GM12878 (cell line): ENCODE measurements around the gene CCIN. TPM values are rescaled to one million over a fixed set of nuclear protein-coding genes. Genes with fewer than 3 reads are reported as not detected.
"Not testable (repeated sequence)": the region's sequence is repeated elsewhere in the genome, so short reads cannot be mapped to it uniquely, and the experiment has no call there.

Experiments
- ATAC-seq: fragments of 200-7000 bp; cut with Tn5 transposase; 3 replicates; pipeline ENCODE4 v1.9.1; 2020; ENCODE audit warnings: mild to moderate bottlenecking, moderate library complexity
- BruUV-seq: library from RNA; stranded (reverse); fragments of 400-500 nt; replicated peaks from 2 replicates; lab custom pipeline; 2021; lab: Mats Ljungman, UMichigan
- CTCF ChIA-PET: fragments of 300-600 bp; sonication (Branson Sonifier 250); formaldehyde crosslinking; extraction: SDS; loops from one replicate; lab custom pipeline; 2021; ENCODE audit warnings: inconsistent platforms; lab: Yijun Ruan, JAX
- POLR2A ChIA-PET: fragments of 350-600 bp; formaldehyde crosslinking; extraction: SDS; loops from one replicate; lab custom pipeline; 2021; ENCODE audit warnings: inconsistent platforms; lab: Charles Lee
- RAD21 ChIA-PET: fragments of 300-600 bp; sonication (Branson Sonifier 250); formaldehyde crosslinking; loops from one replicate; lab custom pipeline; 2023; ENCODE audit warnings: antibody characterized with exemption; ENCODE audit not compliant: unreplicated experiment; lab: Charles Lee
- SMC1A ChIA-PET: fragments of 300-600 bp; sonication (Branson Sonifier 250); formaldehyde crosslinking; loops from one replicate; lab custom pipeline; 2023; ENCODE audit not compliant: unreplicated experiment, uncharacterized antibody; lab: Charles Lee
- DNase-seq: peaks from one replicate; pipeline ENCODE4 v3.0.0-alpha.2; 2011; ENCODE audit warnings: low read depth, low spot score
- FAIRE-seq: peaks from 3 replicates; lab custom pipeline; 2011; peaks lifted over from hg19 to GRCh38; lab: Jason Lieb, UNC
- H2AFZ ChIP-seq: 2 replicates; pipeline ENCODE4 v1.6.0; 2011; ENCODE audit warnings: low read depth, low read length, control low read depth; ENCODE audit not compliant: control insufficient read depth
- H3K27ac ChIP-seq: 2 replicates; pipeline ENCODE4 v1.5.1; 2011; ENCODE audit warnings: control low read depth; ENCODE audit not compliant: control insufficient read depth, insufficient read depth
- H3K27me3 ChIP-seq, 2 experiments: replicated peaks in 1 of 2; 2 replicates each; pipeline versions ENCODE4 v1.6.0 to v1.6.1; 2011; ENCODE audit warnings: low read length in 1 of 2; ENCODE audit not compliant: control insufficient read depth in 2 of 2, insufficient read depth in 2 of 2
- H3K36me3 ChIP-seq, 2 experiments: 2 replicates each; pipeline ENCODE4 v1.5.1; 2011; ENCODE audit warnings: low read length in 1 of 2; ENCODE audit not compliant: control insufficient read depth in 2 of 2, insufficient read depth in 2 of 2
- H3K4me1 ChIP-seq: 2 replicates; pipeline ENCODE4 v1.6.1; 2011; ENCODE audit warnings: mild to moderate bottlenecking, low read length, moderate library complexity, mixed read lengths; ENCODE audit not compliant: control insufficient read depth, insufficient read depth
- H3K4me2 ChIP-seq: 2 replicates; pipeline ENCODE4 v1.6.0; 2011; ENCODE audit warnings: control low read depth; ENCODE audit not compliant: control insufficient read depth, insufficient read depth
- H3K4me3 ChIP-seq: fragments of 200-600 bp; sonication (generic); 2 replicates; pipeline ENCODE4 v1.5.1; 2016
- H3K79me2 ChIP-seq: 2 replicates; pipeline ENCODE4 v1.6.0; 2011; ENCODE audit warnings: low read length; ENCODE audit not compliant: control insufficient read depth, insufficient read depth
- H3K9ac ChIP-seq: 2 replicates; pipeline ENCODE4 v1.8.0; 2011; ENCODE audit warnings: low read length, control low read depth, mixed read lengths; ENCODE audit not compliant: control insufficient read depth, insufficient read depth
- H3K9me3 ChIP-seq: replicated peaks from 3 replicates; pipeline ENCODE4 v1.5.1; 2011; ENCODE audit warnings: mild to moderate bottlenecking, low read length; ENCODE audit not compliant: control insufficient read depth, insufficient read depth
- H4K20me1 ChIP-seq: 2 replicates; pipeline ENCODE4 v1.6.0; 2011; ENCODE audit not compliant: control insufficient read depth, insufficient read depth
- BCL11A ChIP-seq: IDR thresholded peaks from 2 replicates; pipeline ENCODE4 v1.6.1; 2011; ENCODE audit warnings: low read depth, low read length
- FOS ChIP-seq: IDR thresholded peaks from 3 replicates; pipeline ENCODE4 v1.6.1; 2011; ENCODE audit warnings: borderline replicate concordance; ENCODE audit not compliant: insufficient read length; ENCODE audit errors: extremely low read depth
- ZNF217 ChIP-seq: fragments of 450-650 bp; IDR thresholded peaks from 2 replicates; pipeline ENCODE4 v1.6.1; 2017; ENCODE audit warnings: antibody characterized with exemption, mild to moderate bottlenecking
- WGBS: methylation state at CpG from one replicate; pipeline ENCODE4 v1.1.6; 2016; ENCODE audit warnings: low lambda C conversion rate; ENCODE audit not compliant: insufficient replicate concordance, insufficient coverage; ENCODE audit errors: missing lambda C conversion rate; 5-methylcytosine and 5-hydroxymethylcytosine counted together
- in situ Hi-C: fragments of 300-500 bp; cut with MboI; formaldehyde crosslinking; loops from 9 replicates; pipeline ENCODE4 v1.14.3; 2018; ENCODE audit warnings: mixed read lengths
- intact Hi-C: fragments of 100-400 bp; cut with micrococcal nuclease; formaldehyde crosslinking; loops from one replicate; pipeline ENCODE4 v1.14.2; 2022; ENCODE audit not compliant: unreplicated experiment
- polyA plus RNA-seq, 11 experiments: library from polyadenylated mRNA; depleted of rRNA in 4 of 11; unstranded in 6 of 11; stranded (reverse) in 5 of 11; fragments of >200 nt; fragmentation: Nextera tagmentation in 4 of 11; fragmentation: Illumina TruSeq in 1 of 11; extraction: Ambion mirVana in 4 of 11; extraction: Trizol in 1 of 11; gene quantifications; 1 replicate in 1 of 11; 2 replicates in 10 of 11; pipeline versions ENCODE4 v1.2.1 to v1.2.3, GENCODE V29; 2011 to 2016; ENCODE audit warnings: inconsistent platforms in 2 of 11, missing spikeins in 2 of 11, low read depth in 1 of 11
- total RNA-seq, 4 experiments: library from RNA; depleted of rRNA in 3 of 4; stranded (reverse); fragments of >200 nt in 3 of 4; fragmentation: Illumina TruSeq in 1 of 4; extraction: Trizol in 1 of 4; gene quantifications; 2 replicates each; pipeline versions ENCODE4 v1.2.1 to v1.2.3, GENCODE V29; 2013 to 2021
- TF ChIP-seq, protein P1 (sequence below): IDR thresholded peaks from 2 replicates; pipeline ENCODE4 v1.6.1; 2012; ENCODE audit warnings: low read length, inconsistent platforms
- TF ChIP-seq, protein P2 (sequence below): IDR thresholded peaks from 2 replicates; pipeline ENCODE4 v1.6.1; 2011; ENCODE audit warnings: mild to moderate bottlenecking, low read depth, low read length, moderate library complexity; ENCODE audit not compliant: insufficient replicate concordance

CCIN gene
- total and polyA plus RNA-seq, 10 of the 15 experiments (the other 5 are each of a cell fraction or from before 2014, with no cell fraction given): not detected

DNA sequence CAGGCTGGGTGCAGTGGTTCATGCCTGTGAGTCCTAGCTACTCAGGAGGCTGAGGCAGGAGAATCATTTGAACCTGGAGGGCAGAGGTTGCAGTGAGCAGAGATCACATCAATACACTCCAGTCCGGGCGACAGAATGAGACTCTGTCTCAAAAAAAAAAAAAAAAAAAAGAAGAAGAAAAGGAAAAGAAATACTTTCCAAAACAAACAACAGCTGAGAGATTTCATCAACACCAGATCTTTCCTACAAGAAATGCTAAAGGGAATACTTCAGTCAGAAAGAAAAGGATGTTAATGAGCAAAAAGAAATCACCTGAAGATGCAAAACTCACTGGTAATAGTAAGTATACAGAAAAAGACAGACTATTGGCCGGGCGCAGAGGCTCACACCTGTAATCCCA lies 8.4 kb downstream of the CCIN start:
- H2AFZ ChIP-seq: no peak overlapping the region
- H3K4me2 ChIP-seq: no peak overlapping the region
- H3K27ac ChIP-seq: no peak overlapping the region
- FAIRE-seq (no peak), ATAC-seq (no peak), DNase-seq (no peak)
- in situ Hi-C loops: no loop called here
- SMC1A ChIA-PET: interaction anchor here (1.1 kb wide), 1 partner anchor 74 kb away, joined by 3 read pairs; no protein-coding TSS in a partner anchor
- intact Hi-C loops: no loop called here
- RAD21 ChIA-PET: interaction anchor here (1.2 kb wide), 1 partner anchor 151 kb away, joined by 3 read pairs; no protein-coding TSS in a partner anchor
- H3K79me2 ChIP-seq: no peaks in the 10 kb centered on the region
- POLR2A ChIA-PET: interaction anchor here (0.6 to 0.7 kb wide), 2 partner anchors 76 to 140 kb away, joined by 5 read pairs; no protein-coding TSS in a partner anchor
- H4K20me1 ChIP-seq: no peaks in the 10 kb centered on the region
- 62% methylated on average over 4 of the region's 4 CpGs for WGBS
- no peak overlapping the region for H3K4me3 ChIP-seq
- H3K9ac ChIP-seq: no peak overlapping the region
- no peaks in the 10 kb centered on the region for H3K4me1 ChIP-seq
- no peaks in the 10 kb centered on the region for H3K9me3 ChIP-seq
- no peak for TF ChIP-seq FOS
- TF ChIP-seq, protein P1, sequence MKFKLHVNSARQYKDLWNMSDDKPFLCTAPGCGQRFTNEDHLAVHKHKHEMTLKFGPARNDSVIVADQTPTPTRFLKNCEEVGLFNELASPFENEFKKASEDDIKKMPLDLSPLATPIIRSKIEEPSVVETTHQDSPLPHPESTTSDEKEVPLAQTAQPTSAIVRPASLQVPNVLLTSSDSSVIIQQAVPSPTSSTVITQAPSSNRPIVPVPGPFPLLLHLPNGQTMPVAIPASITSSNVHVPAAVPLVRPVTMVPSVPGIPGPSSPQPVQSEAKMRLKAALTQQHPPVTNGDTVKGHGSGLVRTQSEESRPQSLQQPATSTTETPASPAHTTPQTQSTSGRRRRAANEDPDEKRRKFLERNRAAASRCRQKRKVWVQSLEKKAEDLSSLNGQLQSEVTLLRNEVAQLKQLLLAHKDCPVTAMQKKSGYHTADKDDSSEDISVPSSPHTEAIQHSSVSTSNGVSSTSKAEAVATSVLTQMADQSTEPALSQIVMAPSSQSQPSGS: no peak
- TF ChIP-seq, protein P2, sequence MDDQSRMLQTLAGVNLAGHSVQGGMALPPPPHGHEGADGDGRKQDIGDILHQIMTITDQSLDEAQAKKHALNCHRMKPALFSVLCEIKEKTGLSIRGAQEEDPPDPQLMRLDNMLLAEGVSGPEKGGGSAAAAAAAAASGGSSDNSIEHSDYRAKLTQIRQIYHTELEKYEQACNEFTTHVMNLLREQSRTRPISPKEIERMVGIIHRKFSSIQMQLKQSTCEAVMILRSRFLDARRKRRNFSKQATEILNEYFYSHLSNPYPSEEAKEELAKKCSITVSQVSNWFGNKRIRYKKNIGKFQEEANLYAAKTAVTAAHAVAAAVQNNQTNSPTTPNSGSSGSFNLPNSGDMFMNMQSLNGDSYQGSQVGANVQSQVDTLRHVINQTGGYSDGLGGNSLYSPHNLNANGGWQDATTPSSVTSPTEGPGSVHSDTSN: no peak
- TF ChIP-seq BCL11A: no peak
- TF ChIP-seq ZNF217: no peak
- CTCF ChIA-PET: interaction anchor here (1.0 to 1.3 kb wide), 3 partner anchors 11 to 75 kb away, joined by 3 to 4 read pairs (median 3); no protein-coding TSS in a partner anchor
- BruUV-seq: no TSS peak
- H3K36me3 ChIP-seq: no peaks in the 10 kb centered on the region
- no peaks in the 10 kb centered on the region; a peak in 1 of 4 replicates for H3K27me3 ChIP-seq

DNA sequence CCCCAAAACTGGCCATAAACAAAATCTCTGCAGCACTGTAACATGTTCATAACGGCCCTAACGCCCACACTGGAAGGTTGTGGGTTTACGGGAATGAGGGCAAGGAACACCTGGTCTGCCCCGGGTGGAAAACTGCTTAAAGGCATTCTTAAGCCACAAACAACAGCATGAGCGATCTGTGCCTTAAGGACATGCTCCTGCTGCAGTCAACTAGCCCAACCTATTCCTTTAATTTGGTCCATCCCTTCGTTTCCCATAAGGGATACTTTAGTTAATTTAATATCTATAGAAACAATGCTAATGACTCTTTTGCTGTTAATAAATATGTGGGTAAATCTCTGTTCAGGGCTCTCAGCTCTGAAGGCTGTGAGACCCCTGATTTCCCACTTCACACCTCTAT lies 11.1 kb downstream of the CCIN start:
- ATAC-seq, in situ Hi-C loops, H2AFZ ChIP-seq, H3K79me2 ChIP-seq, POLR2A ChIA-PET, RAD21 ChIA-PET, FAIRE-seq, H3K27me3 ChIP-seq, CTCF ChIA-PET, H4K20me1 ChIP-seq, H3K4me3 ChIP-seq, H3K36me3 ChIP-seq, DNase-seq, H3K27ac ChIP-seq, H3K9ac ChIP-seq, BruUV-seq, H3K9me3 ChIP-seq, intact Hi-C loops, H3K4me2 ChIP-seq, H3K4me1 ChIP-seq: not testable (repeated sequence)
- 45% methylated on average over 6 of the region's 6 CpGs for WGBS
- SMC1A ChIA-PET: interaction anchor here (0.6 kb wide), 1 partner anchor 56 kb away, joined by 3 read pairs; no protein-coding TSS in a partner anchor
